ENCODE measurements around the gene LPCAT3. TPM values are rescaled to one million over a fixed set of nuclear protein-coding genes. Genes with fewer than 3 reads are reported as not detected.

The LPCAT3 gene
- total RNA-seq, 1 donor from 2014 or later, result 12.5 TPM

Other genes with a start within 250 kb of the LPCAT3 start
- not detected in 2 replicates for gene LAG3, start 246.0 kb downstream of the LPCAT3 start, total RNA-seq
- 0.08 TPM in 1 of 2 replicates, not detected in the other for gene CD4, start 228.9 kb downstream of the LPCAT3 start, total RNA-seq
- gene GPR162, start 196.7 kb downstream of the LPCAT3 start, total RNA-seq, result 0.21 and 0.75 TPM in 2 replicates
- gene P3H3, start 190.1 kb downstream of the LPCAT3 start, total RNA-seq, result 21.8 and 27.7 TPM in 2 replicates
- gene GNB3, start 177.6 kb downstream of the LPCAT3 start, total RNA-seq, result 0.34 and 0.38 TPM in 2 replicates
- 5.8 and 8.3 TPM in 2 replicates for gene CDCA3, start 167.2 kb downstream of the LPCAT3 start, total RNA-seq
- 70.1 and 77.2 TPM in 2 replicates for gene USP5, start 166.3 kb downstream of the LPCAT3 start, total RNA-seq
- 499 and 519 TPM in 2 replicates for gene TPI1, start 150.9 kb downstream of the LPCAT3 start, total RNA-seq
- 10.1 and 11.9 TPM in 2 replicates for gene SPSB2, start 145.2 kb downstream of the LPCAT3 start, total RNA-seq
- gene LRRC23, start 113.7 kb downstream of the LPCAT3 start, total RNA-seq, result 11.6 and 12.8 TPM in 2 replicates
- 27.0 and 33.7 TPM in 2 replicates for gene ENO2, start 103.9 kb downstream of the LPCAT3 start, total RNA-seq
- 32.7 and 38.6 TPM in 2 replicates for gene ATN1, start 90.5 kb downstream of the LPCAT3 start, total RNA-seq
- gene RNU7-1, start 74.7 kb downstream of the LPCAT3 start, total RNA-seq, result not detected in 2 replicates
- 216 and 236 TPM in 2 replicates for gene C12orf57, start 74.5 kb downstream of the LPCAT3 start, total RNA-seq
- gene PTPN6, start 67.1 kb downstream of the LPCAT3 start, total RNA-seq, result 17.0 and 31.3 TPM in 2 replicates
- gene PHB2, start 47.8 kb downstream of the LPCAT3 start, total RNA-seq, result 360 and 474 TPM in 2 replicates
- gene EMG1, start 47.6 kb downstream of the LPCAT3 start, total RNA-seq, result 32.4 and 33.3 TPM in 2 replicates
- gene C1S, start 42.2 kb upstream of the LPCAT3 start, total RNA-seq, result 2.8 and 4.0 TPM in 2 replicates
- 7.5 and 13.5 TPM in 2 replicates for gene C1R, start 74.0 kb upstream of the LPCAT3 start, total RNA-seq
- gene C1RL, start 90.7 kb upstream of the LPCAT3 start, total RNA-seq, result 26.6 and 29.6 TPM in 2 replicates
- 0.27 TPM in 1 of 2 replicates, not detected in the other for gene RBP5, start 110.4 kb upstream of the LPCAT3 start, total RNA-seq
- gene CLSTN3, start 111.9 kb upstream of the LPCAT3 start, total RNA-seq, result 61.3 and 85.6 TPM in 2 replicates
- gene PEX5, start 171.2 kb upstream of the LPCAT3 start, total RNA-seq, result 25.0 and 32.1 TPM in 2 replicates